Stimulated activated CD8-positive, alpha-beta memory T cell treated with anti-CD3 and anti-CD28 coated beads, Interleukin-2, amount 100 ng/mL, for 1 hour (primary cell): ENCODE measurements around the gene GRIP1.

Experiments used
- DNase-seq, 2 donors: peaks; one replicate each; pipeline ENCODE4 v3.0.0-alpha.2; 2020; ENCODE audit warnings: low read depth in 2 of 2

Gene GRIP1

GRCh38 chr12:66693901-66694513, 15.1 kb upstream of the GRIP1 start:
- no peak for DNase-seq

- DNase-seq: no peak
These were observed 14.1 kb upstream of the GRIP1 start for GRCh38 chr12:66692986-66693385.

GRCh38 chr12:66692170-66692569, 13.3 kb upstream of the GRIP1 start:
- no peak for DNase-seq

- no peak for DNase-seq
These were observed 10.1 kb upstream of the GRIP1 start for GRCh38 chr12:66688846-66689439.

GRCh38 chr12:66684222-66684621, 5.3 kb upstream of the GRIP1 start:
- no peak for DNase-seq

- no peak for DNase-seq
These were observed 4.9 kb upstream of the GRIP1 start for GRCh38 chr12:66683822-66684221.

- DNase-seq: no peak
These were observed 4.2 kb upstream of the GRIP1 start for GRCh38 chr12:66683073-66683472.

GRCh38 chr12:66679461-66680084, 697 bp upstream of the GRIP1 start:
- DNase-seq: no peak

- no peak for DNase-seq
These were observed 2.6 kb downstream of the GRIP1 start for GRCh38 chr12:66676241-66676640.

- DNase-seq: no peak
These were observed 4.3 kb downstream of the GRIP1 start for GRCh38 chr12:66674495-66675122.

GRCh38 chr12:66669541-66669940, 9.3 kb downstream of the GRIP1 start:
- no peak for DNase-seq

GRCh38 chr12:66668311-66668710, 10.6 kb downstream of the GRIP1 start:
- no peak for DNase-seq

GRCh38 chr12:66667906-66668305, 11.0 kb downstream of the GRIP1 start:
- no peak for DNase-seq

- no peak for DNase-seq
These were observed 12.4 kb downstream of the GRIP1 start for GRCh38 chr12:66666481-66666880.

- DNase-seq: no peak
These were observed 13.4 kb downstream of the GRIP1 start for GRCh38 chr12:66665435-66665985.

- DNase-seq: no peak
These were observed 14.8 kb downstream of the GRIP1 start for GRCh38 chr12:66664076-66664475.

- DNase-seq: no peak
These were observed 15.3 kb downstream of the GRIP1 start for GRCh38 chr12:66663611-66664010.

- DNase-seq: no peak
These were observed 16.1 kb downstream of the GRIP1 start for GRCh38 chr12:66662729-66663128.

- no peak for DNase-seq
These were observed 16.7 kb downstream of the GRIP1 start for GRCh38 chr12:66662179-66662578.

- DNase-seq: no peak
These were observed 17.5 kb downstream of the GRIP1 start for GRCh38 chr12:66661357-66661756.

GRCh38 chr12:66653796-66654195, 25.1 kb downstream of the GRIP1 start:
- DNase-seq: no peak

- no peak for DNase-seq
These were observed 30.7 kb downstream of the GRIP1 start for GRCh38 chr12:66648033-66648735.
